ENCODE data around the gene SGCD.

GRCh38 chr5:156654444-156654843 is 327.5 kb downstream of the SGCD start:
- TF ChIP-seq CTCF (IDR thresholded peaks at IDR 0.05) (no peak), SIN3A (IDR thresholded peaks at IDR 0.05; ENCODE audit: borderline replicate concordance, insufficient read depth, low read depth, low read length) (no peak)

All from Panc1 (cell line).